NCI-H128 (cell line): ENCODE measurements around the gene SEC14L1.
A peak's percentile ranks its signal among the peaks of the same experiment; 100 is the strongest.
"Not testable (repeated sequence)": the region's sequence is repeated elsewhere in the genome, so short reads cannot be mapped to it uniquely, and the experiment has no call there.

Experiments
- DNase-seq: peaks from one replicate; lab custom pipeline; 2025; ENCODE audit not compliant: unreplicated experiment; lab: John Stamatoyannopoulos, UW

Gene SEC14L1

GRCh38 chr17:77140166-77140877 is 447 bp upstream of the SEC14L1 start:
- peak; percentile 92 for DNase-seq

GRCh38 chr17:77141846-77142449 is 1.2 kb downstream of the SEC14L1 start:
- DNase-seq = no peak

GRCh38 chr17:77142689-77143088 is 1.9 kb downstream of the SEC14L1 start:
- no peak for DNase-seq

- no peak for DNase-seq
Measured at GRCh38 chr17:77143306-77143705, 2.5 kb downstream of the SEC14L1 start.

- no peak for DNase-seq
Measured at GRCh38 chr17:77144227-77144626, 3.5 kb downstream of the SEC14L1 start.

- no peak for DNase-seq
Measured at GRCh38 chr17:77145224-77145611, 4.4 kb downstream of the SEC14L1 start.

GRCh38 chr17:77145612-77146245 is 5.0 kb downstream of the SEC14L1 start:
- DNase-seq = no peak

GRCh38 chr17:77146246-77146632 is 5.5 kb downstream of the SEC14L1 start:
- DNase-seq = no peak

GRCh38 chr17:77146882-77147281 is 6.1 kb downstream of the SEC14L1 start:
- no peak for DNase-seq

GRCh38 chr17:77147357-77147801 is 6.6 kb downstream of the SEC14L1 start:
- no peak for DNase-seq

- no peak for DNase-seq
Measured at GRCh38 chr17:77148077-77148939, 7.5 kb downstream of the SEC14L1 start.

GRCh38 chr17:77148940-77149510 is 8.3 kb downstream of the SEC14L1 start:
- no peak for DNase-seq

GRCh38 chr17:77150196-77150595 is 9.4 kb downstream of the SEC14L1 start:
- DNase-seq = no peak

- no peak for DNase-seq
Measured at GRCh38 chr17:77151186-77151585, 10.4 kb downstream of the SEC14L1 start.

GRCh38 chr17:77152056-77152455 is 11.3 kb downstream of the SEC14L1 start:
- not testable (repeated sequence) for DNase-seq

GRCh38 chr17:77153472-77153871 is 12.7 kb downstream of the SEC14L1 start:
- no peak for DNase-seq

- DNase-seq = no peak
Measured at GRCh38 chr17:77153999-77154586, 13.3 kb downstream of the SEC14L1 start.

GRCh38 chr17:77155125-77155524 is 14.4 kb downstream of the SEC14L1 start:
- no peak for DNase-seq

GRCh38 chr17:77157766-77158165 is 17.0 kb downstream of the SEC14L1 start:
- DNase-seq = not testable (repeated sequence)

GRCh38 chr17:77160091-77160874 is 19.5 kb downstream of the SEC14L1 start:
- no peak for DNase-seq
